Spleen (tissue), 11 donors: ENCODE data around the gene ADCK1. TPM values are rescaled to one million over a fixed set of nuclear protein-coding genes. Genes with fewer than 3 reads are reported as not detected.

ENCODE experiments used
- DNase-seq: peaks from one replicate; pipeline ENCODE4 v3.0.0-alpha.2; 2020
- H3K27ac ChIP-seq, 8 donors: fragments of 200-600 bp; sonication (generic) in 7 of 8; 1 replicate in 4 of 8; 2 replicates in 4 of 8; pipeline versions ENCODE4 v1.5.0 to v1.8.0; 2016 to 2021; ENCODE audit warnings: inconsistent platforms in 4 of 8, mild to moderate bottlenecking in 4 of 8, moderate library complexity in 1 of 8
- H3K27me3 ChIP-seq, 7 donors: fragments of 200-600 bp; sonication (generic) in 6 of 7; replicated peaks in 1 of 7; 1 replicate in 4 of 7; 2 replicates in 3 of 7; pipeline versions ENCODE4 v1.5.0 to v1.8.0; 2016 to 2021; ENCODE audit warnings: inconsistent platforms in 3 of 7, mild to moderate bottlenecking in 1 of 7
- H3K36me3 ChIP-seq, 6 donors: fragments of 200-600 bp; sonication (generic) in 5 of 6; 1 replicate in 4 of 6; 2 replicates in 2 of 6; pipeline versions ENCODE4 v1.5.0 to v1.8.0; 2016 to 2021; ENCODE audit warnings: inconsistent platforms in 2 of 6
- H3K4me1 ChIP-seq, 6 donors: fragments of 200-600 bp; sonication (generic) in 5 of 6; 1 replicate in 3 of 6; 2 replicates in 3 of 6; pipeline versions ENCODE4 v1.5.0 to v1.8.0; 2016 to 2021; ENCODE audit warnings: inconsistent platforms in 3 of 6
- H3K4me3 ChIP-seq, 8 donors: fragments of 200-600 bp; sonication (generic) in 7 of 8; 1 replicate in 4 of 8; 2 replicates in 4 of 8; pipeline versions ENCODE4 v1.5.0 to v1.8.0; 2016 to 2021; ENCODE audit warnings: inconsistent platforms in 4 of 8, mild to moderate bottlenecking in 4 of 8, moderate library complexity in 2 of 8
- H3K9me3 ChIP-seq, 8 donors: fragments of 200-600 bp; sonication (generic) in 7 of 8; 1 replicate in 4 of 8; 2 replicates in 4 of 8; pipeline versions ENCODE4 v1.5.0 to v1.8.0; 2016 to 2021; ENCODE audit warnings: inconsistent platforms in 4 of 8
- POLR2A ChIP-seq, 3 donors: fragments of 450-650 bp; IDR thresholded peaks; one replicate each; pipeline ENCODE4 v1.5.1; 2017; ENCODE audit warnings: antibody characterized with exemption in 3 of 3, mild to moderate bottlenecking in 1 of 3
- POLR2AphosphoS5 ChIP-seq, 3 donors: sonication (generic); formaldehyde crosslinking; IDR thresholded peaks; one replicate each; pipeline ENCODE4 v1.5.1; 2017; ENCODE audit warnings: antibody characterized with exemption in 3 of 3
- whole genome bisulfite sequencing, 5 donors: extraction: QIAGEN DNeasy Blood & Tissue Kit in 3 of 5; methylation state at CpG; one replicate each; pipeline versions ENCODE4 v1.1.5 to v1.1.7; 2013 to 2018; 5-methylcytosine and 5-hydroxymethylcytosine counted together
- intact Hi-C: fragments of 100-400 bp; cut with DNase I; formaldehyde crosslinking; loops from one replicate; pipeline ENCODE4 v1.15.0; 2023; ENCODE audit warnings: low total_unique reads
- polyA plus RNA-seq, 3 donors: library from polyadenylated mRNA; stranded (reverse); fragments of 200-250 nt; gene quantifications; one replicate each; pipeline ENCODE4 v1.2.1, GENCODE V29; 2013
- total RNA-seq, 7 donors: library from RNA; depleted of rRNA in 3 of 7; stranded (reverse); fragments of >200 nt in 3 of 7; fragmentation: NEBNext Ultra II Directional in 4 of 7; extraction: Animal tissue kit (Norgen Biotek cat#: 25700) in 4 of 7; gene quantifications; one replicate each; pipeline versions ENCODE4 v1.1.0 to v1.2.1, GENCODE V29; 2016 to 2021
- TF ChIP-seq, protein P1 (sequence below), 11 experiments: fragments of 200-600 bp in 7 of 11; fragments of 450-650 bp in 4 of 11; sonication (generic) in 4 of 11; IDR thresholded peaks in 8 of 11; conservative IDR thresholded peaks in 3 of 11; 1 replicate in 7 of 11; 2 replicates in 4 of 11; pipeline versions ENCODE4 v1.4.0 to v1.8.0; 2016 to 2021; ENCODE audit warnings: antibody characterized with exemption in 11 of 11, inconsistent platforms in 4 of 11, mild to moderate bottlenecking in 1 of 11
- donor health status: healthy with polysubstance abuse.
- donor health status: DM: no; HTN: no; CAD: no; lungs with moderate emphysema.
- donor health status: DM: no; HTN: no; CAD: no.
- donor health status: Bipolar disorder and iron deficiency.
- donor health status: healthy.
- donor health status: DM: no; HTN: no; CAD: no.
- donor health status: DM: yes; HTN: yes; CAD: no.

Gene ADCK1
- total and polyA plus RNA-seq, 10 donors, result 5.0 to 14.0 (median 9.0) TPM

DNA sequence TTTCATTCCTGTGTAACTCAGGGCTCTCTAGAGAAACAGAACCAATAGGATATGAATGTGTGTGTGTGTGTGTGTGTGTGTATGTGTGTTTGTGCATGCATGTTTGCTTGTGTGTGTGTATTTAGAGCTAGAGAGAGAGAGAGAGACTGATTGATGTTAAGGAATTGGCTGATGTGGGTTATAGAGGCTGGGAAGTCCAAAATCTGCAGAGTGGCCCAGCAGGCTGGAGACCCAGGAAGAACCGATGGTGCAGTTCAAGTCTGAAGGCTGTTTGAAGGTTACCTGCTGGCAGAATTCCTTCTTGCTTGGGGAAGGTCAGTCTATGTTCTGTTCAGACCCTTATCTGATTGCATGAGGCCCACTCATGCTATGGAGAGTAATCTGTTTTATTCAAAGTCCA is 64.7 kb downstream of the ADCK1 start:
- no peak for DNase-seq
- intact Hi-C loops, result loop anchor here (10.0 kb wide), 1 partner anchor 700 kb away; no protein-coding TSS in a partner anchor
- Histone ChIP-seq H3K4me1 (no peaks in the 10 kb centered on the region), H3K27ac (no peak overlapping the region), H3K9me3 (peaks cover 0 to 13% (median 0%) of the 10 kb centered on the region in 8 donors), H3K27me3 (no peaks in the 10 kb centered on the region), H3K4me3 (no peak overlapping the region), H3K36me3 (peaks cover 0 to 31% (median 2%) of the 10 kb centered on the region in 6 donors)
- TF ChIP-seq POLR2AphosphoS5 (IDR thresholded peaks at IDR 0.05) (no peak), POLR2A (IDR thresholded peaks at IDR 0.05) (no peak)
- TF ChIP-seq, protein P1, sequence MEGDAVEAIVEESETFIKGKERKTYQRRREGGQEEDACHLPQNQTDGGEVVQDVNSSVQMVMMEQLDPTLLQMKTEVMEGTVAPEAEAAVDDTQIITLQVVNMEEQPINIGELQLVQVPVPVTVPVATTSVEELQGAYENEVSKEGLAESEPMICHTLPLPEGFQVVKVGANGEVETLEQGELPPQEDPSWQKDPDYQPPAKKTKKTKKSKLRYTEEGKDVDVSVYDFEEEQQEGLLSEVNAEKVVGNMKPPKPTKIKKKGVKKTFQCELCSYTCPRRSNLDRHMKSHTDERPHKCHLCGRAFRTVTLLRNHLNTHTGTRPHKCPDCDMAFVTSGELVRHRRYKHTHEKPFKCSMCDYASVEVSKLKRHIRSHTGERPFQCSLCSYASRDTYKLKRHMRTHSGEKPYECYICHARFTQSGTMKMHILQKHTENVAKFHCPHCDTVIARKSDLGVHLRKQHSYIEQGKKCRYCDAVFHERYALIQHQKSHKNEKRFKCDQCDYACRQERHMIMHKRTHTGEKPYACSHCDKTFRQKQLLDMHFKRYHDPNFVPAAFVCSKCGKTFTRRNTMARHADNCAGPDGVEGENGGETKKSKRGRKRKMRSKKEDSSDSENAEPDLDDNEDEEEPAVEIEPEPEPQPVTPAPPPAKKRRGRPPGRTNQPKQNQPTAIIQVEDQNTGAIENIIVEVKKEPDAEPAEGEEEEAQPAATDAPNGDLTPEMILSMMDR (IDR thresholded peaks at IDR 0.05 in 8 of 11, conservative IDR thresholded peaks at IDR 0.05 in 3 of 11), result no peak
- WGBS, 5 donors, result 86 to 100% (median 92%) methylated on average over 1 of the region's 1 CpG

DNA sequence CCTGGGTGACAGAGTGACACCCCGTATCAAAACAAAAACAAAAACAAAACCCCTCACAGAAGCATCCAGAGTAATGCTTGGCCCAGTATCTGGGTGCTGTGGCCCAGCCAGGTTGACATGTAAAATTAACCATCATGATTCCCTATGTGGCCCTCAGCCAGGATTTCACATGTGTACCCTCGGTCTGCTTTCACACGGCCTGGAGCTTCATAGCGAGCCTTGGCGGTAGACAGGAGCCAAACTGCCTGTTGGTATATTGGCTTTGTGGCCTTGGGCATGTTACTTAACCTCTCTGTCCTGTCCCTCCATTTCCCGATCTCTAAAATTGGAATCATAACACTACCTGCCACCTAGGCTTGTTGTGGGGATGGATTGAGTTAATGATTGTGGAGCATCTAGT is 65.5 kb downstream of the ADCK1 start:
- TF ChIP-seq POLR2A (IDR thresholded peaks at IDR 0.05), result no peak
- TF ChIP-seq, protein P1 (IDR thresholded peaks at IDR 0.05 in 8 of 11, conservative IDR thresholded peaks at IDR 0.05 in 3 of 11), result no peak
- no peak for TF ChIP-seq POLR2AphosphoS5 (IDR thresholded peaks at IDR 0.05)
- H3K9me3 ChIP-seq, result peaks cover 0 to 13% (median 0%) of the 10 kb centered on the region in 8 donors
- H3K27ac ChIP-seq, result no peak overlapping the region
- 95 to 100% (median 96%) methylated on average over 6 of the region's 6 CpGs for WGBS, 5 donors
- H3K27me3 ChIP-seq, result no peaks in the 10 kb centered on the region
- no peak for DNase-seq
- peaks cover 0 to 22% (median 0%) of the 10 kb centered on the region in 6 donors for H3K36me3 ChIP-seq
- no peak overlapping the region for H3K4me3 ChIP-seq
- no peaks in the 10 kb centered on the region for H3K4me1 ChIP-seq
- intact Hi-C loops, result loop anchor here (10.0 kb wide), 1 partner anchor 699 kb away; no protein-coding TSS in a partner anchor

DNA sequence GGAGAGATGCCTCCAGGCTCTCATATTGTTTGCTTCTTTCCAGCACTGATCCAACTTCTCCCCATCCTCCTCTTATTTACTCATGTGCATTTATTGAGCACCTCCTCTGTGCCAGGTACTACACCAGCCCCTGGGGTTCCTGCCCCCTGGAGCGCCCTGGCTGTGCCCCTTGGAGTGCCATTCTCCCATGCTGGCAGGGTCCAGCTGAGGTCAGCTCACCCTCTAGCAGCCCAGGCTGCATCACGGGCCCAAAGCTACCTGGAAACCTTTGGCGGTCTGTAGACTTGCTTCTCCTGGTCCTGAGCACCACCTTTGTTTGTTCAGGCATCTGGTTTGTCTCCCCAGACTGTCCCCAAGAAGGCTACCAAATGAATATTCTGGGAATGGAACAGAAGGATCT is 67.0 kb downstream of the ADCK1 start:
- peak overlapping the region in 1 of 8 donors; percentile 33 for H3K27ac ChIP-seq
- intact Hi-C loops, result loop anchor here (10.0 kb wide), 1 partner anchor 698 kb away; no protein-coding TSS in a partner anchor
- no peak overlapping the region for H3K4me3 ChIP-seq
- WGBS, 5 donors, result 92 to 97% (median 93%) methylated on average over 3 of the region's 3 CpGs
- H3K9me3 ChIP-seq, result peaks cover 0 to 13% (median 0%) of the 10 kb centered on the region in 8 donors
- H3K4me1 ChIP-seq, result no peaks in the 10 kb centered on the region
- peaks cover 0 to 14% (median 0%) of the 10 kb centered on the region in 6 donors for H3K36me3 ChIP-seq
- TF ChIP-seq, protein P1 (IDR thresholded peaks at IDR 0.05 in 8 of 11, conservative IDR thresholded peaks at IDR 0.05 in 3 of 11), result no peak
- no peak for TF ChIP-seq POLR2A (IDR thresholded peaks at IDR 0.05)
- no peak for TF ChIP-seq POLR2AphosphoS5 (IDR thresholded peaks at IDR 0.05)
- H3K27me3 ChIP-seq, result no peaks in the 10 kb centered on the region
- no peak for DNase-seq

DNA sequence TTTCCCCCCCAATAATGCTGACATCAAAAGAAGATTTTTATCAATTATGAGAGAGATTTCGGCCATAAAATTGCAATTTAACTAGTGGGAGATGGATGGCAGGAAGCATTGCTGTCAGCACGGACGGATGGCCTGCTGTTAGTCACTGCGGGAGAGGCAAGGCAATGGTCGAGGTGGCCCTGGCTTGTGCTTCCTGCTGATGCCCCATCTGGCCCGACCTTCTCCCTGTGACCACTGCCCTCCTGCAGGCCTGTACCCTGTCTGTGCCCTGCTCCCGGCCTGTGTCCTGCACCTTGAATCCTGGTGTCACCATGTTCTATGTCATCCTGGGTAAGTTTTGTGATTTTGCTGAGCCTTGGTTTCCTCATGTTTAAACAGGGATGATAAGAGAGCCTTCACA is 67.6 kb downstream of the ADCK1 start:
- peak in 1 of 3 donors; percentile 44 for TF ChIP-seq POLR2AphosphoS5 (IDR thresholded peaks at IDR 0.05)
- TF ChIP-seq, protein P1 (IDR thresholded peaks at IDR 0.05 in 8 of 11, conservative IDR thresholded peaks at IDR 0.05 in 3 of 11), result no peak
- no peaks in the 10 kb centered on the region for H3K27me3 ChIP-seq
- H3K4me3 ChIP-seq, result no peak overlapping the region
- DNase-seq, result no peak
- 62 to 81% (median 69%) methylated on average over 7 of the region's 7 CpGs for WGBS, 5 donors
- intact Hi-C loops, result loop anchor here (10.0 kb wide), 1 partner anchor 697 kb away; no protein-coding TSS in a partner anchor
- peaks cover 0 to 14% (median 0%) of the 10 kb centered on the region in 6 donors for H3K36me3 ChIP-seq
- H3K4me1 ChIP-seq, result no peaks in the 10 kb centered on the region
- H3K9me3 ChIP-seq, result peaks cover 0 to 13% (median 0%) of the 10 kb centered on the region in 8 donors
- peak overlapping the region in 1 of 8 donors; percentile 33 for H3K27ac ChIP-seq
